Superior temporal gyrus (tissue), 1 donor: Measurements from ENCODE around the gene HTR5A.

ENCODE experiments used
- DNase-seq: peaks from one replicate; pipeline ENCODE4 v3.0.0-alpha.2; 2016; ENCODE audit errors: extremely low spot score

Gene HTR5A

GRCh38 chr7:155090684-155091083 lies 20.6 kb downstream of the HTR5A start:
- DNase-seq = no peak

- no peak for DNase-seq
These were observed 23.5 kb downstream of the HTR5A start for GRCh38 chr7:155093596-155093995.

GRCh38 chr7:155094636-155095135 lies 24.6 kb downstream of the HTR5A start:
- DNase-seq = no peak

GRCh38 chr7:155097338-155097737 lies 27.2 kb downstream of the HTR5A start:
- DNase-seq = no peak

GRCh38 chr7:155103839-155104238 lies 33.7 kb downstream of the HTR5A start:
- DNase-seq = no peak

- no peak for DNase-seq
These were observed 34.8 kb downstream of the HTR5A start for GRCh38 chr7:155104913-155105312.

GRCh38 chr7:155106356-155106755 lies 36.2 kb downstream of the HTR5A start:
- no peak for DNase-seq

GRCh38 chr7:155107126-155107525 lies 37.0 kb downstream of the HTR5A start:
- DNase-seq = no peak

- no peak for DNase-seq
These were observed 38.2 kb downstream of the HTR5A start for GRCh38 chr7:155108144-155108901.

- DNase-seq = no peak
These were observed 39.0 kb downstream of the HTR5A start for GRCh38 chr7:155109121-155109520.

GRCh38 chr7:155115288-155115687 lies 45.2 kb downstream of the HTR5A start:
- no peak for DNase-seq

- no peak for DNase-seq
These were observed 49.8 kb downstream of the HTR5A start for GRCh38 chr7:155119801-155120382.

GRCh38 chr7:155120460-155120859 lies 50.3 kb downstream of the HTR5A start:
- no peak for DNase-seq

GRCh38 chr7:155122831-155123230 lies 52.7 kb downstream of the HTR5A start:
- DNase-seq = no peak

- DNase-seq = no peak
These were observed 53.3 kb downstream of the HTR5A start for GRCh38 chr7:155123413-155123812.

- DNase-seq = no peak
These were observed 54.6 kb downstream of the HTR5A start for GRCh38 chr7:155124706-155125105.

GRCh38 chr7:155129186-155129585 lies 59.1 kb downstream of the HTR5A start:
- DNase-seq = no peak

- no peak for DNase-seq
These were observed 59.7 kb downstream of the HTR5A start for GRCh38 chr7:155129789-155130188.

- no peak for DNase-seq
These were observed 60.4 kb downstream of the HTR5A start for GRCh38 chr7:155130493-155130892.

- DNase-seq = no peak
These were observed 61.0 kb downstream of the HTR5A start for GRCh38 chr7:155131090-155131489.

- no peak for DNase-seq
These were observed 62.3 kb downstream of the HTR5A start for GRCh38 chr7:155132431-155132830.

GRCh38 chr7:155136619-155137243 lies 66.6 kb downstream of the HTR5A start:
- no peak for DNase-seq
